ENCODE results near the gene PPM1N. TPM values are rescaled to one million over a fixed set of nuclear protein-coding genes. Genes with fewer than 3 reads are reported as not detected.

The PPM1N gene, protein sequence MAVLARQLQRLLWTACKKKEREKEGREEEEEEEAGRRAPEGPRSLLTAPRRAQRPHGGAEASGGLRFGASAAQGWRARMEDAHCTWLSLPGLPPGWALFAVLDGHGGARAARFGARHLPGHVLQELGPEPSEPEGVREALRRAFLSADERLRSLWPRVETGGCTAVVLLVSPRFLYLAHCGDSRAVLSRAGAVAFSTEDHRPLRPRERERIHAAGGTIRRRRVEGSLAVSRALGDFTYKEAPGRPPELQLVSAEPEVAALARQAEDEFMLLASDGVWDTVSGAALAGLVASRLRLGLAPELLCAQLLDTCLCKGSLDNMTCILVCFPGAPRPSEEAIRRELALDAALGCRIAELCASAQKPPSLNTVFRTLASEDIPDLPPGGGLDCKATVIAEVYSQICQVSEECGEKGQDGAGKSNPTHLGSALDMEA
- polyA plus RNA-seq: 1.0 TPM
- long read RNA-seq, donor 1: 0 reads
- long read RNA-seq, donor 2, partial matches to known transcripts: 0 of 1 reads
- long read RNA-seq, donor 2, other reads (novel, unspliced or antisense): 0 of 1 reads
- long read RNA-seq, donor 3, partial matches to known transcripts: 0 of 2 reads
- long read RNA-seq, donor 3, other reads (novel, unspliced or antisense): 0 of 2 reads
- long read RNA-seq, donor 4: 0 reads
- long read RNA-seq, donor 5: 0 reads
- long read RNA-seq, donor 6, partial matches to known transcripts: 0 of 2 reads
- long read RNA-seq, donor 6, other reads (novel, unspliced or antisense): 0 of 2 reads
- long read RNA-seq, donor 7: 0 reads
- long read RNA-seq, donor 8, partial matches to known transcripts: 0 of 1 reads
- long read RNA-seq, donor 8, other reads (novel, unspliced or antisense): 0 of 1 reads
- long read RNA-seq, donor 9: 0 reads
- long read RNA-seq, donor 10, partial matches to known transcripts: 0 of 1 reads
- long read RNA-seq, donor 10, other reads (novel, unspliced or antisense): 0 of 1 reads
- long read RNA-seq, donor 11, partial matches to known transcripts: 0 of 1 reads
- long read RNA-seq, donor 11, other reads (novel, unspliced or antisense): 0 of 1 reads

DNA sequence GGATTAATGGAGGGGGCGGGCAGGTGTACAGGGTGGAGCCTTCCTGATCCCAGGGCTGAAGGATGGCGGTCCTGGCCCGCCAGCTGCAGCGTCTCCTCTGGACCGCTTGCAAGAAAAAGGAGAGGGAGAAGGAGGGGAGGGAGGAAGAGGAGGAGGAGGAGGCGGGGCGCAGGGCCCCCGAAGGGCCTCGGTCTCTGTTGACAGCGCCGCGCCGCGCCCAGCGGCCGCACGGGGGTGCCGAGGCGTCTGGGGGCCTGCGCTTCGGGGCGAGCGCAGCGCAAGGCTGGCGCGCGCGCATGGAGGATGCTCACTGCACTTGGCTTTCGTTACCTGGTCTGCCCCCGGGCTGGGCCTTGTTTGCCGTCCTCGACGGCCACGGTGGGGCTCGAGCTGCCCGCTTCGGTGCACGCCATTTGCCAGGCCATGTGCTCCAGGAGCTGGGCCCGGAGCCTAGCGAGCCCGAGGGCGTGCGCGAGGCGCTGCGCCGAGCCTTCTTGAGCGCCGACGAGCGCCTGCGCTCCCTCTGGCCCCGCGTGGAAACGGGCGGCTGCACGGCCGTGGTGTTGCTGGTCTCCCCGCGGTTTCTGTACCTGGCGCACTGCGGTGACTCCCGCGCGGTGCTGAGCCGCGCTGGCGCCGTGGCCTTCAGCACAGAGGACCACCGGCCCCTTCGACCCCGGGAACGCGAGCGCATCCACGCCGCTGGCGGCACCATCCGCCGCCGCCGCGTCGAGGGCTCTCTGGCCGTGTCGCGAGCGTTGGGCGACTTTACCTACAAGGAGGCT lies at the start of gene PPM1N:
Gene PPM1N, plus strand, starts transcription at position 33 of the 785 bp plus-strand sequence. Its CDS starts 30 bp downstream, at position 63.
- H3K36me3 ChIP-seq (ENCODE audit: control insufficient read depth, insufficient read depth, low read length): no peaks in the 10 kb centered on the region
- peak within 1 kb of the TSS; percentile 30 for H3K4me3 ChIP-seq (ENCODE audit: low read length)
- peaks cover 62% of the 10 kb centered on the region for H3K27me3 ChIP-seq (ENCODE audit: control insufficient read depth, insufficient read depth, low read length)
- no peak within 1 kb of the TSS for H3K27ac ChIP-seq (ENCODE audit: low read length)
- peaks cover 17% of the 10 kb centered on the region for H3K9me3 ChIP-seq (ENCODE audit: control insufficient read depth, low read depth, low read length)
- peak in 1 of 2 donors; percentile 56 for DNase-seq
- H3K4me1 ChIP-seq (ENCODE audit: control insufficient read depth, insufficient read depth, low read length): peaks cover 24% of the 10 kb centered on the region
- no CpG with 5 or more reads among the region's 89 CpGs for WGBS (ENCODE audit: insufficient coverage, low lambda C conversion rate)

DNA sequence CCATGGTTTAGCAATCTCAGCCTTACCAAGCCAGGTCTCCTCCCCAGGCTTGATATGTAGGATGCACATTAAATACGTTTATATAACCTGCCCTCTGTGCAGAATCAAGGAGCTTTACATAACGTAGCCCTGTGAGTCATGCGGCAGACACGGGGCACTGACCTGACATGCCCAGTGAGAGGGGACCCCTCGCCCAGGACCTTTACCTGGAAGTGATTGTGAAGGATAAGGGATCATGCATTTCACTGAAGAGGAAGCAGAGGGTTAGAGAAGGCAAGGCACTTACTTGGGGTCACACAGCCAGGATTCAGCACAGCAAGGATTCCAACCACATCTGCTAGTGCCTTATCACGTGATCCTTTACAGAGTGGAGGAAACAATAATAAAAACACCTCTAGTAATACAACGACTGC lies 49.4 kb upstream of the PPM1N start:
- Histone ChIP-seq H3K4me3 (ENCODE audit: low read length) (no peak overlapping the region), H3K9me3 (ENCODE audit: control insufficient read depth, low read depth, low read length) (no peaks in the 10 kb centered on the region), H3K4me1 (ENCODE audit: control insufficient read depth, insufficient read depth, low read length) (peaks cover 53% of the 10 kb centered on the region), H3K36me3 (ENCODE audit: control insufficient read depth, insufficient read depth, low read length) (no peaks in the 10 kb centered on the region), H3K27ac (ENCODE audit: low read length) (peak overlapping the region; percentile 76), H3K27me3 (ENCODE audit: control insufficient read depth, insufficient read depth, low read length) (no peaks in the 10 kb centered on the region)
- no CpG with 5 or more reads among the region's 7 CpGs for WGBS (ENCODE audit: insufficient coverage, low lambda C conversion rate)
- peak in 1 of 2 donors; percentile 51 for DNase-seq

DNA sequence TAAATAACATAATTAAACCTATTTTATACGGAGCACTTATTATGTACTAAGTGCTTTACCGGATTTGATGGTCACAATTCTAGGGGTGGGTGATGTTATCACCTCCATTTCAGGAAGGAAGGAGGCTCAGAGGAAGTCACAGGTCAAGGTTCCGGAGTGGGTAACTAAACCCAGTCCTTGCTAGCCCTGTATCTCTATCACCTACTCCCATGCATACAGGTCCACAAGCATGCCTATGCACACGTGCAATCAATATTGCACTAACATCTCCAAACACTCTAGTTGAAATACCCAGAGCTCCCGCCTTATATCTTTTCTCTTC lies 48.3 kb upstream of the PPM1N start:
- peak overlapping the region; percentile 48 for H3K4me3 ChIP-seq (ENCODE audit: low read length)
- H3K4me1 ChIP-seq (ENCODE audit: control insufficient read depth, insufficient read depth, low read length): peaks cover 49% of the 10 kb centered on the region
- no peaks in the 10 kb centered on the region for H3K36me3 ChIP-seq (ENCODE audit: control insufficient read depth, insufficient read depth, low read length)
- H3K27ac ChIP-seq (ENCODE audit: low read length): peak overlapping the region; percentile 79
- no peaks in the 10 kb centered on the region for H3K27me3 ChIP-seq (ENCODE audit: control insufficient read depth, insufficient read depth, low read length)
- DNase-seq: no peak
- 83% methylated on average over 1 of the region's 5 CpGs for WGBS (ENCODE audit: insufficient coverage, low lambda C conversion rate)
- H3K9me3 ChIP-seq (ENCODE audit: control insufficient read depth, low read depth, low read length): no peaks in the 10 kb centered on the region

DNA sequence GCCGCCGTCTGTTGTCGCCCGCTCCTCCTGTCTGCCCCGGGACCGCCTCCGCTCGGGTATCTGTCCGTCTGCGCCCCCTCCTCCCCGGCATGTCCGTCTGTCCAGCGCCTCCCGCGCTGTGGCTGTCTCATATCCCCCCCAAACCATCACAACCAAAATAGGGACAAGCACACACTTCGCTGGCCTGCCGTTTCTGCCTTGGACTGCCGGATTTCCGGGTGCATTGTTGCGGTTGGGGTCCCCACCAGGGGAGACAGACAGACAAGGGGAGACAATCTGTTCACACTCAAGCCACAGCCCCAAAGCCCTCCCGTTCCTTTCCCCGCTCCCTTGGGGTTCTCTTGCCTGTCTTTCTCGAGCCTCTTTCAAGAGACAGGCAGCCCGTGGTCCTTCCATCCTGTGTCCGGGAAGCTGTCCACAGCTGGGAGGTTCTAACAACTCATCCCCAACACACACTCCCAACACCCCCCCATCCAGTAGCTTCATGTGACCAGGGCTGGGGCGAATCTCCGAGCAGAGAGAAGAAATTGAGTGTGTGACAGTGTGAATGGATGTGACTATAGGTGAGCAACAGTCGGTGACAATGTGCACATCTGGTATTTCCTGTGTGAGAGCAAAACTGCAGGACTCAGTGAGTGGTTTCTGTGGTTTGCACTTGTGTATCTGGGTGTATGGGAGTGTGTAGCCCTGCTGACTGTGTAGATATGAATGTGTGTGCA lies 47.0 kb upstream of the PPM1N start:
- Histone ChIP-seq H3K9me3 (ENCODE audit: control insufficient read depth, low read depth, low read length) (no peaks in the 10 kb centered on the region), H3K4me3 (ENCODE audit: low read length) (peak overlapping the region; percentile 77), H3K27ac (ENCODE audit: low read length) (peak overlapping the region; percentile 62), H3K4me1 (ENCODE audit: control insufficient read depth, insufficient read depth, low read length) (peaks cover 58% of the 10 kb centered on the region), H3K27me3 (ENCODE audit: control insufficient read depth, insufficient read depth, low read length) (no peaks in the 10 kb centered on the region), H3K36me3 (ENCODE audit: control insufficient read depth, insufficient read depth, low read length) (no peaks in the 10 kb centered on the region)
- no CpG with 5 or more reads among the region's 28 CpGs for WGBS (ENCODE audit: insufficient coverage, low lambda C conversion rate)
- peak in 1 of 2 donors; percentile 67 for DNase-seq

DNA sequence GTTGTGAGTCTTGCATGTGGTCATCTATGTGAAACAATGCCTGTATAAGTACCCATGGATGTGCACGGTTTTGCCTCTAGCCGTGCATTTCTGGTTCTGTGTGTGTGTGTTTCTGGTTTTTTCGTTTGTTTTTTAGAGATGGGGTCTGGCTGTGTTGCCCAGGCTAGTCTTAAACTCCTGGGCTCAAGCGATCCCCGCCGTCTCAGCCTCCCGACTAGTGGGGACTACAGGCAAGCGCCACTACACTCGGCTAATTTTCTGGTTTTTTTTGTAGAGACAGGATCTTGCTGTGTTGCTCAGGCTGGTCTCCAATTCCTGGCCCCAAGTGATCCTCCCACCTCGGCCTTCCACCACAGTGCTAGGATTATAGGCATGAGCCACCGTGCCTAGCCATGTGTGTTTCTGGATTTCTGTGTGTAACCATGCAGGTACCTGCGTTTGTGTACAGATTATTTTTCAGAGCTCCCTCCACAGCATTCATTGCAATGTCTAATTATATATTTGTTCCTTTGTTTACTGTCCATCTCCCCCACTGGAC lies 46.3 kb upstream of the PPM1N start:
- Histone ChIP-seq H3K4me1 (ENCODE audit: control insufficient read depth, insufficient read depth, low read length) (peaks cover 55% of the 10 kb centered on the region), H3K4me3 (ENCODE audit: low read length) (no peak overlapping the region)

DNA sequence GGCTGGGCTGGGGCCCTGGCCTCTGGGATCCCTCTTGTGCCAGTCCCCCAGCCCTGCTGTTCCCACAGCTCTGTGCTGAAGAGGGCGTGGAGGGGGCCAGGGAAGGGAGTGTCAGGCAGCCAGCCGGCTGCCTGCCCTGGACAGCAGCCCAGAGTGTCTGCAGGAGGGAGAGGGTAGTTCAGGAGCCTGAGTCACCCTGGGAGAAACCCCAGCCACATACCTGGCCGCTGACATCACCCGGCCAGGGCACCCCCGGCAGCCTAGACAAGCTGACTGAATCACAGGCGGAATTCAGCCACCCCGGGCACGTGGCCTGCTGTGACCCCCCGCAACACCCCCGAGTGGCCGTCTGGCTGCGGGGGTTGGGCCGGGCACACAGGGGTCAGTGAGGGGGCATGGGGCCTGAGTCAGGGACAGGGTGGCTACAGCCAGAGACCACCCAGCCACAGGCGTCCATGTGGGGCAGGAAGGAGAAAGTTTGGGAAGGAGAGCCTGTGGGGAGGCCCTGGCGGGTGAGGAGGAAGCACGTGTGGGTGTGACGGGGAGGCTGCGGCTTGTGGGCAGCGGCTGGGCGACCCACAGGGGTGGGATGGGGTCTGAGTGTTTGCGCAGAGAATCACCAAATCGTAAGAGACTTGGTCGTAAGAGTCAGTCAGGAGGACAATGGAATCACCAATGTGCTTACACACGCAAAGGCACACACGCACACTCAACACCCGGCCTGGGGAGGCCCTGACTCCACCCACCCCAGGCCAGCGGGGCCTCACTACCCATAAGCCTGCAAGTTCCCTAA lies 42.3 kb upstream of the PPM1N start:
- peak; percentile 98 for DNase-seq
- Histone ChIP-seq H3K4me1 (ENCODE audit: control insufficient read depth, insufficient read depth, low read length) (peaks cover 21% of the 10 kb centered on the region), H3K4me3 (ENCODE audit: low read length) (no peak overlapping the region), H3K9me3 (ENCODE audit: control insufficient read depth, low read depth, low read length) (no peaks in the 10 kb centered on the region), H3K27me3 (ENCODE audit: control insufficient read depth, insufficient read depth, low read length) (no peaks in the 10 kb centered on the region), H3K27ac (ENCODE audit: low read length) (peak overlapping the region; percentile 78), H3K36me3 (ENCODE audit: control insufficient read depth, insufficient read depth, low read length) (no peaks in the 10 kb centered on the region)
- WGBS (ENCODE audit: insufficient coverage, low lambda C conversion rate): no CpG with 5 or more reads among the region's 27 CpGs

More for the DNA sequence above, 46.3 kb upstream of the PPM1N start:
- Histone ChIP-seq H3K9me3 (ENCODE audit: control insufficient read depth, low read depth, low read length) (no peaks in the 10 kb centered on the region), H3K27me3 (ENCODE audit: control insufficient read depth, insufficient read depth, low read length) (no peaks in the 10 kb centered on the region), H3K27ac (ENCODE audit: low read length) (no peak overlapping the region), H3K36me3 (ENCODE audit: control insufficient read depth, insufficient read depth, low read length) (no peaks in the 10 kb centered on the region)
- WGBS (ENCODE audit: insufficient coverage, low lambda C conversion rate): no CpG with 5 or more reads among the region's 12 CpGs
- DNase-seq: no peak

DNA sequence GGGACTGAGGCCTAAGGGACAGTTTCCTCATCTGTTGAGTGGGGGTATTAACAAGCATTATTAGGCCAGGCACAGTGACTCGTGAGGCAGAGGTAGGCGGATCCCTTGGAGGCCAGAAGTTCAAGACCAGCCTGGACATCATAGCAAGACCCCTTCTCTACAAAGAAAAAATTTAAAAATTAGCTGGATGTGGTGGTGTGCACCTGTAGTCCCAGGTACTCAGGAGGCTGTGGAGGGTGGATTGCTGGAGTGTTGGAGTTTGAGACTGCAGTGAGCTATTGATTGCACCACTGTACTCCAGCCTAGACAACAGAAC lies 41.8 kb upstream of the PPM1N start:
- WGBS (ENCODE audit: insufficient coverage, low lambda C conversion rate): no CpG with 5 or more reads among the region's 2 CpGs
- Histone ChIP-seq H3K4me1 (ENCODE audit: control insufficient read depth, insufficient read depth, low read length) (peaks cover 16% of the 10 kb centered on the region), H3K9me3 (ENCODE audit: control insufficient read depth, low read depth, low read length) (no peaks in the 10 kb centered on the region), H3K4me3 (ENCODE audit: low read length) (no peak overlapping the region), H3K27ac (ENCODE audit: low read length) (peak overlapping the region; percentile 78), H3K27me3 (ENCODE audit: control insufficient read depth, insufficient read depth, low read length) (no peaks in the 10 kb centered on the region), H3K36me3 (ENCODE audit: control insufficient read depth, insufficient read depth, low read length) (no peaks in the 10 kb centered on the region)
- DNase-seq: no peak

DNA sequence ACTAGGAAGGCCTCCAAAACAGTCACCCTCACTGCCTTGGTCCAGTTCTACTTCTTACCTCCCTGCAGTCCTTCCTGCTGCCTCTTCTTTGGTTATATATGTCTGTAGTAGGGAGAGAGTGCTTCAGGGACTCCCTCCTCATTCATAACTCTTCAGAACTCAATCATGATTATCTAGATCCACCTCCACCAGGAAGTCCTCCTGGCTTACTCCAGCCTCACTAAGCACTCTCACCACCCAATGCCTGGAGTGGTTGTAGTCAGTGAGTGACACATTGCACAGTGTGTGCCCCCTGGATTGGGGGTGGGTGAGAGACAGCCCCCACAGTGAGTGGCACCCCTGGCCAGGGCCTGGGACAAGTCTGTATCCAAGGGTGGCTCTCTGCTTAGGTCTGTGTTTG lies 40.5 kb upstream of the PPM1N start:
- DNase-seq: no peak
- Histone ChIP-seq H3K27ac (ENCODE audit: low read length) (no peak overlapping the region), H3K4me3 (ENCODE audit: low read length) (no peak overlapping the region), H3K4me1 (ENCODE audit: control insufficient read depth, insufficient read depth, low read length) (peaks cover 16% of the 10 kb centered on the region), H3K27me3 (ENCODE audit: control insufficient read depth, insufficient read depth, low read length) (peaks cover 4% of the 10 kb centered on the region), H3K9me3 (ENCODE audit: control insufficient read depth, low read depth, low read length) (no peaks in the 10 kb centered on the region), H3K36me3 (ENCODE audit: control insufficient read depth, insufficient read depth, low read length) (no peaks in the 10 kb centered on the region)

DNA sequence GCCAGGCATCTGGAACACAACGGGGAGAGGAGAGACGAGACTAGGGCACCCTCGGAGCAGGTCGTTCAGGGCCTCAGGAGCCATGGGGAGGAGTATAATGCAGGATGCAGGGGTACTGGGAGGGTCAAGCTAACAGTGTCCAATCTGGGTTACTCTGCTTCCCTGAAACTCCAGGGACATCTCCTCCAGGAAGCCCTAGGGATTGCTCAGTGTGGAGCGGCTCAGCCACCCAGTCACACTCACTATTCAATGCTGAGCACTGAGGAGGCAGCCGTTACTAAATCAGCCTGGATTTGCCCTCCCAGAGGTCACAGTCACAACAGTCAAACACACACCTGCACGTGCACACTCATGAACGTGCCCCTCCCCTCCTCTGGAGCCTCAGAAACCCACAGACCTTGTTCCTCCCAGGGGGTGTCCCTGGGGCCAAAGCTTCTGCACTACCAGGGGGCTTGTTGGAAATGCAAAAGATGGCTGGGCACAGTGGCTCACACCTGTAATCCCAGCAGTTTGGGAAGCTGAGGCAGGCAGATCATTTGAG lies 37.4 kb upstream of the PPM1N start:
- WGBS (ENCODE audit: insufficient coverage, low lambda C conversion rate): no CpG with 5 or more reads among the region's 8 CpGs
- Histone ChIP-seq H3K4me1 (ENCODE audit: control insufficient read depth, insufficient read depth, low read length) (peaks cover 6% of the 10 kb centered on the region), H3K36me3 (ENCODE audit: control insufficient read depth, insufficient read depth, low read length) (no peaks in the 10 kb centered on the region), H3K27ac (ENCODE audit: low read length) (no peak overlapping the region), H3K9me3 (ENCODE audit: control insufficient read depth, low read depth, low read length) (no peaks in the 10 kb centered on the region), H3K27me3 (ENCODE audit: control insufficient read depth, insufficient read depth, low read length) (peaks cover 10% of the 10 kb centered on the region), H3K4me3 (ENCODE audit: low read length) (no peak overlapping the region)
- no peak for DNase-seq
